KOPT-K1 (cell line): ENCODE data around the gene DUOXA1.
"Not testable (repeated sequence)": the region's sequence is repeated elsewhere in the genome, so short reads cannot be mapped to it uniquely, and the experiment has no call there.

Experiments used
- H3K27ac ChIP-seq: fragments of 200-600 bp; sonication (generic); 2 replicates; pipeline ENCODE4 v1.5.1; 2016; ENCODE audit warnings: antibody characterized with exemption, mild to moderate bottlenecking, low read depth, low read length; ENCODE audit not compliant: poor library complexity, severe bottlenecking
- H3K36me3 ChIP-seq: fragments of 200-600 bp; sonication (generic); 2 replicates; pipeline ENCODE4 v1.5.1; 2017; ENCODE audit warnings: antibody characterized with exemption, mild to moderate bottlenecking, low read length, moderate library complexity; ENCODE audit not compliant: insufficient read depth
- H3K9me3 ChIP-seq: fragments of 200-600 bp; sonication (generic); 2 replicates; pipeline ENCODE4 v1.5.1; 2017; ENCODE audit warnings: antibody characterized with exemption, low read length, mild to moderate bottlenecking; ENCODE audit not compliant: insufficient read depth, poor library complexity, severe bottlenecking

The DUOXA1 gene

DNA sequence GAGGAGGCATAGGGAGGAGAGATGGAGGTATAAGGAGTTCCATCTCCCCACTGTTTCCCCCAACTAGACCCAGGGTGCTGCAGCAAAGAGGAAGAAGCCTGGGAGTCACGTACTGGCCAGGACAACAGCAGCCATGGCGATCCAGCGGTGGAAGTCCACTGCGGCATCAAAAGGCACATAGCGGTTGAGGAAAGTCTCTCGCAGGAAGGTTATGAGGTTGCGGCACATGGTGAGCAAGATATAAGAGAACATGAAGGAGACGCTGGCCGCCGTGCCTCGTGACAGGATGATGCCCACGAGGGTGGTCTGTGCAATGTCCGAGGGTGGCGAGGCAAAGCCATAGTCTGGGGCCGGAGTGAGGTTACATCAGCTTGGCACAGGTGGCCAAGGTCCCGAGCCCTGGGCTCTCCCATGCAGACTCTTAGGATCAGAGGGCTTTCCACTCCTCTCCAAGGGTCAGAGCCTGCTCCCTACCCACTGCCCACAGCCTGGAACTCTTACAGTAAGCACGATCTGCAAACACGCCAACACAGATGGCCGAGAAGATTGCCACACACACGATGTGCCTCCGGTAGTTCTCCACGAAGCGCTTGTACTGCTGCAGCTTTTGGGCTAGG, 30.0 kb downstream of the DUOXA1 start:
- H3K36me3 ChIP-seq: no peaks in the 10 kb centered on the region

GRCh38 chr15:45097466-45097865, 32.2 kb downstream of the DUOXA1 start:
- H3K27ac ChIP-seq: no peak overlapping the region
- H3K36me3 ChIP-seq: no peaks in the 10 kb centered on the region
- no peaks in the 10 kb centered on the region for H3K9me3 ChIP-seq

More for the DNA sequence above, 30.0 kb downstream of the DUOXA1 start:
- no peaks in the 10 kb centered on the region for H3K9me3 ChIP-seq
- no peak overlapping the region for H3K27ac ChIP-seq

GRCh38 chr15:45095661-45096060, 34.0 kb downstream of the DUOXA1 start:
- Histone ChIP-seq H3K27ac (no peak overlapping the region), H3K36me3 (no peaks in the 10 kb centered on the region), H3K9me3 (no peaks in the 10 kb centered on the region)

DNA sequence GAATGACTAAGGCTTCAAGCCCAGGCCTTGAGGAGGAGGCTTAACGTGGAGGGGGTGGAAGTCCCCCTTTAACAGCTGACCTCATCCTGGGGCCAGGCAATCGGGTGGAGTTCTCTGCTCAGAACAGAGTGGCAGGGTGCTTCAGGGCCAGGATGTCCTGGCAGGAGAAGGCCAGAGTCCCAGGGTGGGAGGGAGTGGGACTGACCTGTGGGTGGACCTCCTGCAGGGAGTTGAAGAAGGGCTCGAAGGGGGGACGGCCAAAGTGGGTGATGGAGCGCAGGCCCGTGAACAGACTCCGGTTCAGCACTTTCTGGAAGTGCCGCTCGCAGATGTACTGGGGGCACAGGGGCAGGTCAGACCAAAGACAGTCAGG, 35.3 kb downstream of the DUOXA1 start:
- H3K9me3 ChIP-seq: no peaks in the 10 kb centered on the region
- H3K36me3 ChIP-seq: no peaks in the 10 kb centered on the region
- H3K27ac ChIP-seq: no peak overlapping the region

DNA sequence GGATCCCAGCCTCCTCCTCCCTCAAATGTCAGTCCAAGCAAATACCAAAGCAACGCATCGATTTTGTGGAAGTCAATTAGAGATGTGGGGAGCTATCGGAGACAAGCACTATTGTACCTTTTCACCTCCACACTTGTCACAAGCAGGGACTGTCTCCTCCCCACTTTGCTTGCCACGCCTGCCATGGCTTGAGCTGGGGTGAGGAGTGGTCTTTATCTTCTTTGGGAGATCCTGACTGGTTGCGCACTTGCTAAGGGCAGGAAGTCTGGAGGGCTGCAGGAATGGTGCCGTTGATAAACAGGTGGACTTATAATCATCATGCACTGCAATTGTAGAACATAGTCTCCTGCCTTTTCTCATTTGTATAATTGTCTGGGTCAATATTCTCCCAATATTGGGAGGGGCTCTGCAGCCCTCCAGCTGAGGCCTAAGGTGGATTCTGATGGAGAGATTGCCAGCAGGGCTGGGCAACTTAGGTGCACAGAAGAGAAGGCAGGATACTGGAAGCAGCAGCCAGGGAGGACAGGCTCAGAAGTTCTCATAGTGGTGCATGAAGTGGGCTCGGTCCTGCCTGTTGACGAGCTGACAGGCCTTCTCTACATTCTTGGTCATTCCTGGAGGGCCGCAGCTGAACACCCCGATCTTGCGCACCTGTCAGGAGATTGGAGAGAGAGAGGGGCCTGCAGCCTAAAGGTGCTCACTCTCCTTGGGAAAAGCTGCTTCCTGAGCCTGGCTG, 35.9 kb downstream of the DUOXA1 start:
- no peak overlapping the region for H3K27ac ChIP-seq
- no peaks in the 10 kb centered on the region for H3K9me3 ChIP-seq
- no peaks in the 10 kb centered on the region for H3K36me3 ChIP-seq

- H3K9me3 ChIP-seq: no peaks in the 10 kb centered on the region
- no peaks in the 10 kb centered on the region for H3K36me3 ChIP-seq
- no peak overlapping the region for H3K27ac ChIP-seq
Observed at GRCh38 chr15:45093013-45093412, 36.7 kb downstream of the DUOXA1 start.

GRCh38 chr15:45091576-45091975, 38.1 kb downstream of the DUOXA1 start:
- Histone ChIP-seq H3K9me3 (no peaks in the 10 kb centered on the region), H3K36me3 (no peaks in the 10 kb centered on the region), H3K27ac (no peak overlapping the region)

GRCh38 chr15:45091161-45091560, 38.5 kb downstream of the DUOXA1 start:
- no peaks in the 10 kb centered on the region for H3K36me3 ChIP-seq
- H3K9me3 ChIP-seq: no peaks in the 10 kb centered on the region
- H3K27ac ChIP-seq: no peak overlapping the region

DNA sequence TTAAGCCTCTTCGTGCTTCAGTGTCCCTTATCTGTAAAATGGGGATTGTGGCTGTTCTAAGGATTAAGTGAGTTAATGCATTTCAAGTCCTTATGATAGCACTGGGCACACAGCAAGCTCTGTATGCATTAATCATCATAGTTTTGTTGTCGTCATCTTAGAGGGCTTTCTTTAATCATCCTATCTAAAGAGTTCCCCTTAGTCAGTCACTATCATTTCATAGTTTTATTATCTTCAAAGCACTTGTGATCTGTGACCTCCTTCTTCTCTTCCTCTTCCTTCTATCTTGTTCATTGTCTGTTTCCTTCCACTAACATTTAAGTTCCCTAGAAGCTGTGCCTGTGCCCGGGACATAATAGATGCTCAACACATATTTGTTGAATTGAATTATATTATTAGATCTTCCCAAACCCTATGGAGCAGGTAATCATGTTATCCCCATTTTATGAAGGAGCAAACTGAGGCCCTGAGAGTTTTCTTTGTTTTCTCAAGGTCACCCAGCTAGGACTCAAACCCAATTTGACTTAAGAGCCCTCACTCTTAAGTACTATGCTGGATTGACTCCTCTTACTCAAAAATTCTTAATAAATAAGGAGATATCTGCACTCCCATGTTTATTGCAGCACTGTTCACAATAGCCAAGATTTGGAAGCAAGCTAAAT, 39.8 kb downstream of the DUOXA1 start:
- Histone ChIP-seq H3K36me3 (no peaks in the 10 kb centered on the region), H3K9me3 (no peaks in the 10 kb centered on the region), H3K27ac (no peak overlapping the region)

- Histone ChIP-seq H3K27ac (no peak overlapping the region), H3K9me3 (no peaks in the 10 kb centered on the region), H3K36me3 (no peaks in the 10 kb centered on the region)
Observed at GRCh38 chr15:45088801-45089711, 40.6 kb downstream of the DUOXA1 start.

GRCh38 chr15:45087513-45087912, 42.2 kb downstream of the DUOXA1 start:
- no peaks in the 10 kb centered on the region for H3K36me3 ChIP-seq
- H3K9me3 ChIP-seq: no peaks in the 10 kb centered on the region
- no peak overlapping the region for H3K27ac ChIP-seq

GRCh38 chr15:45084163-45084562, 45.5 kb downstream of the DUOXA1 start:
- Histone ChIP-seq H3K27ac (no peak overlapping the region), H3K36me3 (no peaks in the 10 kb centered on the region), H3K9me3 (no peaks in the 10 kb centered on the region)

GRCh38 chr15:45083223-45083622, 46.5 kb downstream of the DUOXA1 start:
- H3K9me3 ChIP-seq: no peaks in the 10 kb centered on the region

GRCh38 chr15:45082412-45082811, 47.3 kb downstream of the DUOXA1 start:
- H3K27ac ChIP-seq, H3K36me3 ChIP-seq, H3K9me3 ChIP-seq: not testable (repeated sequence)

More at GRCh38 chr15:45083223-45083622, 46.5 kb downstream of the DUOXA1 start:
- Histone ChIP-seq H3K36me3 (no peaks in the 10 kb centered on the region), H3K27ac (no peak overlapping the region)

GRCh38 chr15:45080593-45080992, 49.1 kb downstream of the DUOXA1 start:
- not testable (repeated sequence) for H3K27ac ChIP-seq, H3K9me3 ChIP-seq, H3K36me3 ChIP-seq
